Stimulated activated CD4-positive, alpha-beta T cell treated with anti-CD3 and anti-CD28 coated beads, Interleukin-15, amount 100 ng/mL, for 1 hour (primary cell): ENCODE data around the gene TSPAN9.

Experiments used
- DNase-seq, 2 donors: peaks; one replicate each; pipeline ENCODE4 v3.0.0-alpha.2; 2020; ENCODE audit warnings: low read depth in 1 of 2, low spot score in 1 of 2

The TSPAN9 gene

DNA sequence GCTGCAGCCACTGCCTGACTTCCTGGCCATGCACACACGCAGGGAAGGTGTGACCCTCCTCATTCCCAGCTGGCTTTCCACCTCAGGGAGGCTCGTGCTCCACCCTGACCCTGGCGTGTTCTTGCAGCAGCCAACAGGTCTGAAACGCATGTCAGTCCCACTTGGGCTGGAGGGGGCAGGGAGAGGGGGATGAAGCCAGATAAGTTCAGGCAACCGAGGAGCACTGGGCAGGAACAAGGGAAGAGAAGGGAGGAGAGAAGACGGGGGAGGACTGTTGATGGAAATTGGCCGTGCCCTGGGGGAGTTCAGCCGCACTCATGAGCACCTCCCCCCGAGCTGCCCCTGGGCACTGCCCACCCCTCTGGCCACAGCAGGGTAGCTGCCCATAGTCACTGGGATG, 231.4 kb downstream of the TSPAN9 start:
- DNase-seq: no peak

DNA sequence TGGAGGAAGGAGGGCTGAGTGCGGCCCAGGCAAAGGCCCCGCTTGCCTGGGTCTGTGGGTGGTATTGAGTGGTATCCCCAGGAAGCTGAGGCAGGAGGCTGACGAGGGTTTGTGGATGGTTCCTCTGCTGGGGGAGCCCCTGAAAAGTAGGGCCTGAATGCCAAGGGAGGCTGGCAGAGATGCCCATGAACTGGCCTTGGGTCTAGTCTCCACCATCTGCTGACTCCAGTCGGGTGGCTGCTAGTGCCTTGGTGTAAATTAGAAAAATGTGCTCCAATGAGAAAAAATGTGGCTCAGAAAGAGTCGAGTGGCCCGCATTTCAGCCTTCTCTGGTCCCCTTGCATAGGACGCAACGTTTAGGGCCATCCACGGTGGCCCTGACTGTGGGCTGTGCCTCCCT, 232.6 kb downstream of the TSPAN9 start:
- DNase-seq: no peak

- DNase-seq: no peak
Measured at GRCh38 chr12:3310271-3311026, 233.3 kb downstream of the TSPAN9 start.

DNA sequence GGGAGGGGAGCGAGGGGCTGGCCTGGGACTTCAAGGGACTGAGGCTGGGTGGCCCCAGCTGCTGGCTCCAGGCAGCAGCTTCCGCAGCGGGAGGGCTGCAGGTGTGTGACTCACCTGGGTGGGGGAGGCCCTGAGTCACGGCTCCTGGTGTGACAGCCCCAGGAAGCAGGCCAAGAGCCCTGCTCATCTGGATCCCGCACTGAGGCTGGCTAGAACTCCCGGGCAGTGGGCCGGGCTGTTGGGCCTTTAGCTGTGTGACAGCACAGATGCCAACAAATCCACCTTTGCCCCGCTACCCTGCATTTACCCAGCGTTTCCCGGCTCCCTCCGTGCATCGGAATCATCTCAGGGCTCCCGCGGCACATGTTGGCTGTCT, 233.8 kb downstream of the TSPAN9 start:
- no peak for DNase-seq

GRCh38 chr12:3311491-3312103, 234.4 kb downstream of the TSPAN9 start:
- DNase-seq: no peak

GRCh38 chr12:3313066-3313465, 235.9 kb downstream of the TSPAN9 start:
- no peak for DNase-seq

GRCh38 chr12:3313675-3314663, 236.8 kb downstream of the TSPAN9 start:
- no peak for DNase-seq

DNA sequence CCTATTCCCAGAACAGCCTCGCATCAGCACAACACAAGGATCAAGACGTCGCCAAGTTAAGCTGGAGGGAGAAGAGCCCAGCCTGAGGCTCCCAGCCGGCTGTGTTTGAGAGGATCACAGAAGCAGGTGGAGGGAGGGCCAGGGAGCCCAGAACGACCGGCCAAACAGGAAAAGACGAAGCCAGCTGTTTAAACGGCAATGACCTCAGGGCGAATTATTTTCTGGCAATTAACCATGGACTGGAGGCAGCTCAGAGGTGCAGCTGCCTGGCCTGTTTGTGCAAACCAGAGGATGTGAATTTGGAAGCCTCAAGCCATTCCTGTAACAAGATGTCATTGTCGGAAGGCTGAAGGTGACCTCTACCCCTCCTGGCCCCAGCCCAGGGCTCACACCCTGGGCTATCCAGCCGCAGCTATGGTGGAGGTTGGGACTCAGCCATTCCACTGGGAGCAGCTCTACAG, 238.1 kb downstream of the TSPAN9 start:
- no peak for DNase-seq

DNA sequence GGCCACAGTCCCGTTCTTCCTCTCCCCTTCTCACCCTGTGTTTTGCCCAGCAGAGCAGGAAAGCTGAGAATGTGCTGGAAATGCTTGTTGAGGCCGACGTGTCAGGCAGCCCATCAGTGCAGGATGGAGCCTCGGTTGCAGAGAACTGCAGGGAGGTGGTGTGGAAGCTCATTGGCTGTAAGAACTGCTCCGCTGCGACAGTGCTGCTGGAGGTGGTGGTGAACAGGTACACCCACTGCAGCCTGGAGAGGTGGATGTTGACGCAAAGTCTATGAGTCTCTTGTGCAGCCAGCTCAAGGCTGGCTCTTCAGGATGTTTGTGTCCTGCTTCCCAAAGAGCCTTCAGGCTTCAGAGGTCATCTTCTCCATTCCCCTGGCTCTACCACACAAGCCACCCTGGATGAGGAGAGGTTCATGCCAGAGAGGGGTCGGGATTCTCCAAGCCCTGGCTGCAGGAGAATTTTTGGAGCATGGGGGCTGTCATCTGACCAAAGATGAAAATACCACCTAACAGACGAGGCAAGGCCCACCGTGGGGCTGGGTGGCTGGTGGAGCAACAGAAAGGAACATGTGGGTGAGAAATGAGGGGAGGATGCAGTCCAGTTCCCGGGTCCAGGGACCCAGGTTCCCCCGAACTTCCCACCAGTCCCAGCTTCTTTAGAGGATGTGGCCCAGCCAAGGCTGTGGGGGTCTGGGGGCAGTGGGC, 239.7 kb downstream of the TSPAN9 start:
- DNase-seq: no peak

GRCh38 chr12:3317481-3317815, 240.3 kb downstream of the TSPAN9 start:
- no peak for DNase-seq

DNA sequence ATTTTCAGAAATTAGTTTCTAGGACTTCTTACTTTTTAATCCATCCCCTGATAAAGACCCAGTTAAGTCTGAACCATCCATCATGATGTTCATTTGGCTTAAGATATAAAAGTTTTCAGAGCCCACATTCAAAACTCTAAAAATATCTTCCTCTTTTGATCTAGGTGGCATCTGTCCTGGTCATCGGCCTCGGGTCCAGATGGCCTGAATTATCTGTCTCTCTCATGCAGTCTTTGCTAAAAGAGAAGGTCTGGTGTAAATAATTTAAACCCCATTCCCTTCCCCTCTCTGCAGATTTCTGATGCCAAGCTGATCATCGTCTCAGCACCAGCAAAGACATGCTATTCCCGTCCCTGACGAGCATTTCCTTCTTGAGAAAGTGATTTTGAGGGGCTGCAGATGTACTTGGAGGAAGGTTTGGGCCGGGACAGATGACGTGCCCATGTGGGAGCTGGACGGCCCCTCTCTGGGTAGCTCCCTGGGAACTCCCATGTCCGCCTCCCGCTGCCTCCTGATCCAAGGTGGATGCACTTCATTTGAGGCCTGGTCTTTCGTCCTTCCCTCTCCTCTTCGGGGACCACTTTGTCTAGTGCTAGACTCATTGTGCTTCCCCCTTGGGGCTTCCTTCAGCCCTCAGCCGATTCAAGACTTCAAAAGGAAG, 240.8 kb downstream of the TSPAN9 start:
- DNase-seq: no peak

GRCh38 chr12:3319723-3320492, 242.7 kb downstream of the TSPAN9 start:
- DNase-seq: no peak

DNA sequence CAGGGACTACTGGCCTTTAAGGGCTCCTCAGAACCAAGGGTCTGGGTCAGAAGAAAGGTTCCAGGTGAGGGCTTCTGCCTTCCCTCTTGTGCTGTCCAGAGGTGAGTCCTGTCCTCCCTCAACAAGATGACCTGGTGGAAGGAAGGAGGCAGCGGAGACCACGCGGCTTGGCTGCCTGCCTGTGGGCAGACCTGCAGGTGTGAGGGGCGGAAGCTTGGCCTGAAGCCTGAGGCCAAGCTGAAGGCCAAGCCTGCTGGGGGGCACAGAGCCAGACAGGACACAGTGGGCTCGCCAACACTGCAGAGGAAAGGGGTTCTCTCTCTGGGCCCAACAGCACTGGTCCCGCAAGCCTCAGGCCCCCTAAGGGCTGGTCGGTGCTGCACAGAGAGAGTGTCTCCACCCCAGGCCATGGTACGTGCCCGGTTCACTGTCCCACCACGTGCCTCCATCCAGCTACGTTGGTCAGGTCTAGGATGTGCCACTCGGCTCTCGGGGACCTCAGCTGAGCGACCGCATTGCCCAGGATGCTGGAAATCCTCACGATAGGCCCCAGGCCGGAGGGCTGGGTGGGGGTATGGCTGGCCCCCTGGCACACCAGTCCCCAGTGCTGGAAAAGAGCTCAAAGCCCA, 243.8 kb downstream of the TSPAN9 start:
- no peak for DNase-seq

GRCh38 chr12:3321881-3322280, 244.7 kb downstream of the TSPAN9 start:
- no peak for DNase-seq

DNA sequence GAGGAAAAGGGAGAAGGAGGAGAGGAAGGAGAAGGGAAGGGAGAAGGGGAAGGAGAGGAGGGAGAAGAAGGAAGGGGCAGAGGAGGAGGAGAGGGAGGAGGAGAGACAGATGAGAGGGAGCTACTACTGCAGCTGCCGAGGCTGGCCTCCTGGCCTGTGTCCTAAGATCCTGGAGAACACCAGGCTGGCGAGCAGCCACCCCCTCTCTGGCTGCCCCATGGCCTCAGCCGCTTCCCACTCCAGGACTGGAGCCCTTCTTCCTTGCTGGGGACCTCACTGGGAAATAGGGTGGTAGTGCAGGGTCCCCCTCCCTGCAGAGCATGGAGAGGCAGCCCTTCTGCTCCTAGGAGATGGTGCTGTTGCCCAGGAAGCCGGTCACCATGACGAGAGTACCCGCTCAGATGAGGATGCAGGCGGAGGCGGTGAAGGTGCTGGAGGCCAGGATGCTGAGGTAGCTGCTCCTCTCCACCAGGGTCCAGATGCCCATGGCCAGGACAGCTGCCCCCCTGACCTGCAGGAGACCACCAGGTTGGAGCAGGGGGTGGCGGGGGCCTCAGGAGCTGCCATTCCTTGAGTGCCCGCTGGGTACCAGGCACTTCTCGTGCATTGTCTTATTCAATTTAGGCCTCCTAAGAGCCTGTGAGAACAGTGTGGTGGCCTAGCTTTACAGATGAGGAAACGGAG, 246.0 kb downstream of the TSPAN9 start:
- DNase-seq: no peak

DNA sequence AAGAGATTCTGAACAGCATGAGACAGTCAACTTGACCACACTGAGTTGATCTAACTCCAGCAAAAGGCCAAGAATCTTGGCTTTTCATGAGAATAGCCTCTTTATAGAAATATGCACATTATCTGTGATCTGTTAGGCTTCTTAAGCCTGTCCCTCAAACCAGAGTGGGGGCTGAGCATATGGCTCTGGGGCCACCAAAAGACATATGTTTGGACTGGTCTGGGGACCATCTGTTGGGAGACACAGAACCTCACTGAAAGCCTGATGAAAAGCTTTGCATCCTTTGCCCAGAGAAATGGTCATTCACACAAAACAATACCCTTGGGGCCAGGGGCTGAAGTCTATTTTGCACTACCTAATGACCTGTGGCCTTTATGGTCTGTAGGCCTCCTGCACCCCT, 248.6 kb downstream of the TSPAN9 start:
- no peak for DNase-seq

- DNase-seq: no peak
Measured at GRCh38 chr12:3326156-3326849, 249.1 kb downstream of the TSPAN9 start.
